K562 (cell line): ENCODE measurements around the gene TOMM6. TPM values are rescaled to one million over a fixed set of nuclear protein-coding genes. Genes with fewer than 3 reads are reported as not detected.

Source experiments
- CHD4 ChIP-seq: fragments of 200-600 bp; sonication (generic); IDR thresholded peaks from 3 replicates; pipeline ENCODE4 v1.6.1; 2012; ENCODE audit warnings: low read depth, mild to moderate bottlenecking, mixed read lengths, low read length, inconsistent platforms; ENCODE audit not compliant: insufficient read depth, insufficient replicate concordance, poor library complexity, severe bottlenecking
- CTBP1 ChIP-seq: fragments of 450-650 bp; IDR thresholded peaks from 2 replicates; pipeline ENCODE4 v1.6.1; 2016; ENCODE audit warnings: borderline replicate concordance
- E2F1 ChIP-seq: sonication (generic); formaldehyde crosslinking; IDR thresholded peaks from 2 replicates; pipeline ENCODE4 v1.8.1; 2023; ENCODE audit warnings: mild to moderate bottlenecking, missing genetic modification reagents, moderate library complexity
- KAT7 ChIP-seq: sonication (generic); formaldehyde crosslinking; IDR thresholded peaks from 2 replicates; pipeline ENCODE4 v1.8.0; 2022; ENCODE audit warnings: missing genetic modification reagents, mild to moderate bottlenecking, borderline replicate concordance
- KDM4B ChIP-seq, 2 experiments: fragments of 450-650 bp in 1 of 2; sonication (generic) in 1 of 2; IDR thresholded peaks; 2 replicates each; pipeline ENCODE4 v1.6.1; 2016 to 2017; ENCODE audit warnings: borderline replicate concordance in 2 of 2, antibody characterized with exemption in 1 of 2, low read depth in 1 of 2, mild to moderate bottlenecking in 1 of 2
- KLF13 ChIP-seq: fragments of 450-650 bp; IDR thresholded peaks from 2 replicates; pipeline ENCODE4 v1.6.1; 2016; ENCODE audit warnings: missing genetic modification characterization, low read depth, mild to moderate bottlenecking, missing compliant biosample characterization, moderate library complexity, borderline replicate concordance
- MAFK ChIP-seq: IDR thresholded peaks from 2 replicates; pipeline ENCODE4 v1.6.1; 2011; ENCODE audit warnings: low read length, improper control_type of control experiment
- MEF2A ChIP-seq: IDR thresholded peaks from 2 replicates; pipeline ENCODE4 v1.6.1; 2011; ENCODE audit warnings: low read depth, mild to moderate bottlenecking, low read length, moderate library complexity; ENCODE audit not compliant: control insufficient read depth
- NFIC ChIP-seq: fragments of 450-650 bp; IDR thresholded peaks from 2 replicates; pipeline ENCODE4 v1.6.1; 2017; ENCODE audit warnings: mild to moderate bottlenecking, inconsistent platforms
- NR2C1 ChIP-seq, 2 experiments: fragments of 450-650 bp; IDR thresholded peaks; 2 replicates each; pipeline ENCODE4 v1.6.1; 2017; ENCODE audit warnings: mild to moderate bottlenecking in 2 of 2, antibody characterized with exemption in 1 of 2, inconsistent platforms in 1 of 2, missing compliant biosample characterization in 1 of 2, missing genetic modification characterization in 1 of 2
- PHF20 ChIP-seq: fragments of 450-650 bp; IDR thresholded peaks from 2 replicates; pipeline ENCODE4 v1.6.1; 2018; ENCODE audit not compliant: partially characterized antibody
- PTTG1 ChIP-seq: fragments of 450-650 bp; IDR thresholded peaks from 2 replicates; pipeline ENCODE4 v1.6.1; 2016; ENCODE audit warnings: low read depth, mild to moderate bottlenecking, missing genetic modification characterization, missing compliant biosample characterization
- RERE ChIP-seq: sonication (generic); formaldehyde crosslinking; IDR thresholded peaks from 2 replicates; pipeline ENCODE4 v1.8.0; 2023; ENCODE audit warnings: missing genetic modification reagents, mild to moderate bottlenecking, borderline replicate concordance
- RHOXF2B ChIP-seq: fragments of 250-450 bp; sonication (Bioruptor Pico); conservative IDR thresholded peaks from 2 replicates; pipeline ENCODE4 v1.5.1; 2021
- TCF3 ChIP-seq: sonication (generic); formaldehyde crosslinking; IDR thresholded peaks from 2 replicates; pipeline ENCODE4 v1.4.0; 2020; ENCODE audit warnings: mild to moderate bottlenecking, missing genetic modification reagents
- ZNF277 ChIP-seq: fragments of 250-450 bp; sonication (Bioruptor Pico); IDR thresholded peaks from 2 replicates; pipeline ENCODE4 v1.8.0; 2022; ENCODE audit warnings: inconsistent platforms, mild to moderate bottlenecking, moderate library complexity, borderline replicate concordance
- ZNF324 ChIP-seq: fragments of 250-450 bp; sonication (Bioruptor Pico); IDR thresholded peaks from 2 replicates; pipeline ENCODE4 v1.4.0; 2020; ENCODE audit warnings: mild to moderate bottlenecking
- ZNF444 ChIP-seq: fragments of 250-450 bp; sonication (Bioruptor Pico); IDR thresholded peaks from 2 replicates; pipeline ENCODE4 v1.4.0; 2020; ENCODE audit warnings: mild to moderate bottlenecking, moderate library complexity
- polyA plus RNA-seq, 8 experiments: library from polyadenylated mRNA; depleted of rRNA in 4 of 8; stranded (reverse) in 5 of 8; unstranded in 3 of 8; fragments of >200 nt; fragmentation: Nextera tagmentation in 2 of 8; fragmentation: Illumina TruSeq in 1 of 8; extraction: Ambion mirVana in 2 of 8; extraction: Trizol in 1 of 8; gene quantifications; 2 replicates each; pipeline versions ENCODE4 v1.2.1 to v1.2.3, GENCODE V29; 2011 to 2014; ENCODE audit warnings: inconsistent platforms in 1 of 8, missing spikeins in 1 of 8
- total RNA-seq, 7 experiments: library from RNA; depleted of rRNA in 6 of 7; stranded (reverse); fragments of >200 nt in 6 of 7; fragmentation: Illumina TruSeq in 2 of 7; extraction: Trizol in 2 of 7; gene quantifications; 2 replicates each; pipeline versions ENCODE4 v1.2.1 to v1.2.3, GENCODE V29; 2011 to 2021; ENCODE audit warnings: low replicate concordance in 1 of 7

Gene TOMM6
- total and polyA plus RNA-seq, 9 of the 15 experiments (the other 6 are each of a cell fraction or from before 2014, with no cell fraction given) = 380 to 2,097 (median 1,065) TPM

GRCh38 chr6:41786451-41787218 lies 859 bp upstream of the TOMM6 start (continued):
- TF ChIP-seq RERE (CRISPR knock-in tag) (no peak), KDM4B (IDR thresholded peaks at IDR 0.05; ENCODE audit: borderline replicate concordance in 2 of 2, low read depth in 1 of 2) (no peak), NR2C1 (IDR thresholded peaks at IDR 0.05) (no peak), NR2C1 (tag; IDR thresholded peaks at IDR 0.05) (no peak), KLF13 (tag) (no peak; the same call in 1 of the 2 replicates), PHF20 (no peak), CHD4 (no peak), KAT7 (CRISPR knock-in tag) (peak; percentile 53; the same call in 1 of the 2 replicates), MAFK (no peak), E2F1 (CRISPR knock-in tag) (no peak), ZNF444 (CRISPR knock-in tag) (no peak), CTBP1 (peak; percentile 88), ZNF277 (CRISPR knock-in tag) (no peak), MEF2A (no peak), RHOXF2B (no peak), ZNF324 (CRISPR knock-in tag) (no peak), TCF3 (no peak; the same call in 1 of the 2 replicates), NFIC (no peak; the same call in 1 of the 2 replicates), PTTG1 (no peak)
